HEK293T (cell line): ENCODE results near the gene DGKD.

Experiments used
- BHLHE40 ChIP-seq: fragments of 450-650 bp; IDR thresholded peaks from 2 replicates; pipeline ENCODE4 v1.6.1; 2016; ENCODE audit warnings: mild to moderate bottlenecking, moderate library complexity, borderline replicate concordance
- CTBP1 ChIP-seq: fragments of 450-650 bp; IDR thresholded peaks from 2 replicates; pipeline ENCODE4 v1.6.1; 2016; ENCODE audit warnings: borderline replicate concordance
- ELF4 ChIP-seq: fragments of 450-650 bp; IDR thresholded peaks from 2 replicates; pipeline ENCODE4 v1.6.1; 2017; ENCODE audit warnings: antibody characterized with exemption
- SP1 ChIP-seq: fragments of 450-650 bp; IDR thresholded peaks from 2 replicates; pipeline ENCODE4 v1.6.1; 2017
- SUZ12 ChIP-seq: fragments of 450-650 bp; IDR thresholded peaks from 2 replicates; pipeline ENCODE4 v1.6.1; 2016; ENCODE audit warnings: mild to moderate bottlenecking

- TF ChIP-seq ELF4 (no peak), SP1 (no peak), BHLHE40 (no peak), SUZ12 (no peak), CTBP1 (no peak)
These were observed 76.4 kb downstream of the DGKD start for GRCh38 chr2:233430651-233431050.
